Inflammatory macrophage treated with lipopolysaccharide for 4 hours (primary cell): ENCODE results near the gene SLC16A3.
A peak's percentile ranks its signal among the peaks of the same experiment; 100 is the strongest.
"Not testable (repeated sequence)": the region's sequence is repeated elsewhere in the genome, so short reads cannot be mapped to it uniquely, and the experiment has no call there.

Experiments
- DNase-seq: peaks from one replicate; pipeline ENCODE4 v3.0.0-alpha.2; 2020

SLC16A3 gene

GRCh38 chr17:82247856-82248671, 19.2 kb downstream of the SLC16A3 start:
- DNase-seq: no peak

DNA sequence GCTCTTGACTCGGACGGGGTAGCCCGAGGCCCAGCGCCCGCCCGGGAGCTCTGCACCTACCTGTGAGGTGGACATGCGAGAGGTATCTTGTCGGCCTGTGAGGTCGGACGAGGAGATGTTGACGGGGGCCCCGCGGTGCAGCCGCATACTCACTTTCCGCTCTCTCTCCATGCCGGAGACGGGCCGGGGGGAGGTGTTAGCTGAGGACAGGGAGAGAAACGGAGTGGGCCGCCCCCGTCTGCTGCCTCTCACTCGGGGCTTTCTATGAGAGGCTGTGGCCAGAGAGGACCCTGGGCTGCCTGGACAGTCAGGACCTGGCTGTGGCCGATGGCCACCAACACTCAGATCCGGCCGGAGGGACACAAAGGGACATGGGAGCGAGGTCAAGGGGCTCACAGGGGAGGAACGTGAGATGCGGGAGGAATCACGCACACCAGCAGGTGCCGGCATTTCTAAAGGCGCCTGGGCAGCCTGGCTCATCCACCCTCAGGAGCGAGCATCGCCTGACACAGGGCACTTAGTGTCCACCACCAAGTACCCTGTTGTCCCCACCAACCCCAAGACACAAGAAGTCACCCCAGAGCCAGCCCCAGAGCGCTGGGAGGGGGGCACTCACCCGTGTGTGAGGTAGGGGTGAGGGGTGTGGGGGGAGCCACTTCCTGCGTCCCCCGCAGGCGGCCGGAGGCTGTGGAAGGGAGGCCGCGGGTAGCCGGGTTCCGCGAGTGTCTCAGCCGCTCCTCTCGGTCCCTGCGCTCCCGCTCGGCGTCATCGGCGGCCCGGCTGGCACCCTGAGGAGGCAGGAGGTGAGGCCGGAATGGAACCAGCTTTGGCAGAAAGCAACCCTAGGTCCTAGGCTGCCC, 20.2 kb downstream of the SLC16A3 start:
- no peak for DNase-seq

- no peak for DNase-seq
Observed at GRCh38 chr17:82249896-82250581, 21.2 kb downstream of the SLC16A3 start.

GRCh38 chr17:82250868-82251500, 22.1 kb downstream of the SLC16A3 start:
- DNase-seq: no peak

- no peak for DNase-seq
Observed at GRCh38 chr17:82252511-82253178, 23.8 kb downstream of the SLC16A3 start.

- no peak for DNase-seq
Observed at GRCh38 chr17:82253179-82253544, 24.3 kb downstream of the SLC16A3 start.

- DNase-seq: not testable (repeated sequence)
Observed at GRCh38 chr17:82254096-82254495, 25.3 kb downstream of the SLC16A3 start.

GRCh38 chr17:82254746-82255145, 25.9 kb downstream of the SLC16A3 start:
- not testable (repeated sequence) for DNase-seq

DNA sequence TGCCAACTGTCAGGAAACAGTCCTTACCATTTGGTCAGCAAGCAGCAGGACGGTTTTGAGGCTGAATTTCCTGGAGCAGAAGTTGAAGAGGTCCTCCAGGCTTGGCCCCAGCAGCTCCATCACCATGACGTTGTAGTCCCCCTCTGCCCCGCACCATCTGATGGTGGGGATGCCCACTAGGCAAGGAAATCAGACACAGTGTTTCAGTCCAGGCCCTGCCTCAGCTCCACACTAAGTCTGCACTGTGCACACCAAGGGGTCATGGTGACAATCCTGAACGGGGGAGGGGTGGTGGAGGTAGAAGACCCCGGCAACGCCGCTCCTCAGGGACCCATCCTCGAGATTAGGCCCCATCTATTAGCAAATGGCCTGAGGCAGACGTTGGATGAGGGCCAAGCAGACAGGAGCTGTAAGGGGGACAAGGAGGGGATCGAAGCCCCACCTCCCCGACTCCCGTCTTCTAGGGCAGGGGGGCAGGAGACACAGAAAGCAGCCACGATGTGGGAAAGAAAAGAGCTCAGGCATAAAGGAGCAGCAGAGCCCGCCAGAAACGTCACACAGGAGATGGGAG, 26.6 kb downstream of the SLC16A3 start:
- DNase-seq: no peak

DNA sequence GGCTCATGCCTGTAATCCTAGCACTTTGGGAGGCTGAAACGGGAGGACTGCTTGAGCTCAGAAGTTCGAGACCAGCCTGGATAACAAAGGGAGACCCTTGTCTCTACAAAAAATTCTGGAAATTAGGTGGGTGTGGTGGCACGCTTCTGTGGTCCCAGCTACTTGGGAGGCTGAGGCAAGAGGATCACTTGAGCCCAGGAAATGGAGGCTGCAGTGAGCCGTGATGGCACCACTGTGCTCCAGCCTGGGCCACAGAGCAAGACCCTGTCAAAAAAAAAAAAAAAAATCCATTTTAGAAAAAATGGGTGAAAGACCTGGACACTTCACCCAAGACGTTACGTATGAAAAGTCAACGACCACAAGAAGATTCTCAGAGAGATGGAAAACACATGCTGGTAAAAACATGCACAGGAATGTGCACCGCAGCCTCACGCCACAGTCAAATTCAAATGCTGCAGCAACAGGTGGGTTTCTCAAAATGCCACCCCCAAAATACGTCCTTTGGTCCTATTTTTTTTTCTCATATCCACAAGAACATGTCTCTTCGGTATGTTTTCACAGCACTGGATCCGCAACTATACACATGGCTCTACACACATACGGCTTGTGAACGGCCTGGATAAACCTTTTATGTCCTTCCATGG, 27.5 kb downstream of the SLC16A3 start:
- DNase-seq: no peak

DNA sequence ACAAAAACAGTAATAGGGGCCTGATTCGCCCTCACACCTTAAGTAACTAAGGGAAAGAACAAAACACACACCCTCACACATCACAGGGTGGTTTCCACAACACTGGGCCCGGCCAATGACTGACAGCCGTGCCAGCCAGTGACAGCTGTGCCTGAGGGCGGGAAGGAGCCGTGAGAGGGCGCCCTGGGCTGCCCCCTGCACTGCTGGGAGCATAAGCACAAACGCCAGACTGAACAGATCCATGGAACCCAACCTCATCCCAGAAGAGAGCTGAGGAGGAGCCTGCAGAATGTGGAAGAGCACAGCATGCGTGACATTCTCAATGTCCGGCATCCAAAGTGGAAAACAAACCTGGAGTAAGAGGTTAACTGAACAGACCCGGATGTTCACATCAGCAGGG, 28.6 kb downstream of the SLC16A3 start:
- peak; percentile 36 for DNase-seq

DNA sequence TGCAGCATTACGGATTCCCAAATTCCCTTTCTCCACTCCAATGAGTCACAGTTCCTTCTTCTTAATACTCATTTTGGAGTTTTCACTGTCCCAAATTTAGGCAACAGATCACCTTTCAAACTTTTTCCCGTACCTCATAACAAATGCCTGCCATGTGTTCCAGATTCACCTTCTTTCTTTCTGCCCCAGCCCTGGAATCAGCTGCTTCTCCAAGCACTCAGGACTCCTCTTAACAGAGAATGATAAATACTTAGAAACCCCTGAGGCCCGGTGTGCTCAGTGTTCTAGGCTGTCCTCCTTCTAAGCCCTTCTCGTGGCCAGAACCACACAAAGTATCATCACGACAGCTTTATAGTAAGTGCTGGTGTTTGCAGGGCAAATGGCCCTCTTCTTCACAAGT, 29.7 kb downstream of the SLC16A3 start:
- DNase-seq: no peak

DNA sequence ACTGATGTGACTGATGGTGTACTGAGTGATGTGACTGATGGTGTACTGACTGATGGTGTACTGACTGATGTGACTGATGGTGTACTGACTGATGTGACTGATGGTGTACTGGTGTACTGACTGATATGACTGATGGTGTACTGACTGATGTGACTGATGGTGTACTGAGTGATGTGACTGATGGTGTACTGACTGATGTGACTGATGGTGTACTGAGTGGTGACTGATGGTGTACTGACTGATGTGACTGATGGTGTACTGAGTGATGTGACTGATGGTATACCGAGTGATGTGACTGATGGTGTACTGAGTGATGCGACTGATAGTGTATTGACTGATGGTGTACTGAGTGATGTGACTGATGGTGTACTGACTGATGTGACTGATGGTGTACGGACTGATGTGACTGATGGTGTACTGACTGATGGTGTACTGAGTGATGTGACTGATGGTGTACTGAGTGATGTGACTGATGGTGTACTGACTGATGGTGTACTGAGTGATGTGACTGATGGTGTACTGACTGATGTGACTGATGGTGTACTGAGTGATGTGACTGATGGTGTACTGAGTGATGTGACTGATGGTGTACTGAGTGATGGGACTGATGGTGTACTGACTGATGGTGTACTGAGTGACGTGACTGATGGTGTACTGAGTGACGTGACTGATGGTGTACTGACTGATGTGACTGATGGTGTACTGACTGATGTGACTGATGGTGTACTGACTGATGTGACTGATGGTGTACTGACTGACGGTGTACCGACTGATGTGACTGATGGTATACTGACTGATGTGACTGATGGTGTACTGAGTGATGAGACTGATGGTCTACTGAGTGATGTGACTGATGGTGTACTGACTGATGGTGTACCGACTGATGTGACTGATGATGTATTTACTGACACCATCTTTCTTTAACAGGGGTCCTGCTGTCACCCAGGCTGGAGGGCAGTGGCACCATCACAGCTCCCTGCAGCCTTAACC, 31.4 kb downstream of the SLC16A3 start:
- DNase-seq: not testable (repeated sequence)

GRCh38 chr17:82262344-82262743, 33.5 kb downstream of the SLC16A3 start:
- no peak for DNase-seq

GRCh38 chr17:82263641-82264040, 34.8 kb downstream of the SLC16A3 start:
- no peak for DNase-seq

- DNase-seq: no peak
Observed at GRCh38 chr17:82266142-82266541, 37.3 kb downstream of the SLC16A3 start.

GRCh38 chr17:82267575-82268379, 38.9 kb downstream of the SLC16A3 start:
- peak; percentile 92 for DNase-seq

- no peak for DNase-seq
Observed at GRCh38 chr17:82269138-82269881, 40.5 kb downstream of the SLC16A3 start.
